ENCODE results near the gene PACRG. TPM values are rescaled to one million over a fixed set of nuclear protein-coding genes. Genes with fewer than 3 reads are reported as not detected.

Gene PACRG
- total and polyA plus RNA-seq, 10 of the 15 experiments (the other 5 are each of a cell fraction or from before 2014, with no cell fraction given), result not detected

DNA sequence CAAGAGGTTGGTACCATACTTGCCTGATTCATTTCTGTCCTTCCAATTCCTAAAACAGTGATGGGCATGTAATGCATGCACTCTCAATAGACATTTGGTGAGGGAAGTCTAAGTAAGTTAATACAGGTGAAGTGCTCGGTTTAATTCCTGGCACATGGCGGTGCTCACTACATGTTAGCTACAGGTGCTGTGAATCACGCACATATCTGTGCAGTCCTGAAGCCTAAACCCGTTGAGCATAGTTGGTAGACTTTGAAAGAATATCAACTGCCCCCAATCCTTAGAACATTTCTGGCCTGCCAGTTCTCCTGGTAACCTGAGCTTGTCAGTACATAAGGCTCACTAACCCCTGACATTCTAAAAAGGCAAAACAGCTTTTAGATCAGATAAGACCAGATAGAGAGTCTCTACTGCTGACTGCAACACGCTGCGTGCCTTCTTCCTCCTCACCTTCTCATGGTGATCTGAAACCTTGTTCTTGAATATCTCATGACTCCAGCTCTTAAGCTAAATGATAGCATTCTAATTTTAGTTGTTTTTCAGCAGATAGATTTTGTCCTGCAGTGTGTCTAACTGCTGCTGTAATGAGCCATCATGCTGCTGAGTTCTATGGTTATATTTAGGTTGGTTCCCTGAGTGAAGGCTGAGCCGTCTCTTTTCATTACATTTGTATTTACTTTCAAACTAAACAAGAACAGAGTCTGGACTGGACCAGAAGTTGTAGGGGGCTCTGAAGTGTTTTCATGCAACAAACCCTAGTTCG, 358.3 kb downstream of the PACRG start (continued):
- TF ChIP-seq REST (IDR thresholded peaks at IDR 0.05; ENCODE audit: low read depth, low read length) (no peak), SPI1 (IDR thresholded peaks at IDR 0.05; ENCODE audit: borderline replicate concordance, insufficient read depth, low read depth, low read length) (no peak), TARDBP (IDR thresholded peaks at IDR 0.05; ENCODE audit: borderline replicate concordance) (no peak), NR2F1 (conservative IDR thresholded peaks at IDR 0.05) (no peak), HDAC2 (IDR thresholded peaks at IDR 0.05) (no peak), FOXM1 (IDR thresholded peaks at IDR 0.05; ENCODE audit: low read depth, low read length) (no peak)

DNA sequence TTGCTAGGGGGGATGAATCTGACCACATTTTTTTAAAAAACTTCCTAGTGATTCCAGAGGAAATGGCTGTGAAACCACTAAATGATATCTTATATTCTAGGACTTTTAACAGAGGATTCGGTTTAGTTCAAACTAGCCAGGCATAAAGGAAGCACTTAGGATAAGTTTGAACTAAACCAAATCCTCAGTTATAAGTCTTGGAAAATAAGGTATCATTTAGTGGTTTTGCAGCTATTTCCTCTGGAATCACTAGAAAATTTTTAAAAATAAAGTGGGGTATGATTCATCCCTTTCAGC, 358.8 kb downstream of the PACRG start:
- no peaks in the 10 kb centered on the region for H3K9me3 ChIP-seq (replicated peaks; ENCODE audit: control insufficient read depth, insufficient read depth, low read length)
- ATAC-seq (no peak), FAIRE-seq (no peak), DNase-seq (ENCODE audit: low read depth, low spot score) (no peak)
- no peaks in the 10 kb centered on the region for H3K4me1 ChIP-seq (ENCODE audit: control insufficient read depth, insufficient read depth, low read length)
- no peak overlapping the region for H3K4me2 ChIP-seq (ENCODE audit: control insufficient read depth, insufficient read depth)
- BruUV-seq (replicated peaks), result no TSS peak
- ChIA-PET CTCF (no interaction called here), SMC1A (ENCODE audit: uncharacterized antibody, unreplicated experiment) (interaction anchor here (1.3 kb wide), 1 partner anchor 9 kb away, joined by 3 read pairs; no protein-coding TSS in a partner anchor), POLR2A (no interaction called here), RAD21 (ENCODE audit: unreplicated experiment) (no interaction called here)
- no peak for TF ChIP-seq NFYA (IDR thresholded peaks at IDR 0.05; ENCODE audit: borderline replicate concordance, low read depth, low read length)
- in situ Hi-C loops (cut with MboI) (no loop called here), intact Hi-C loops (cut with micrococcal nuclease; ENCODE audit: unreplicated experiment) (no loop called here)
- H3K9ac ChIP-seq (ENCODE audit: control insufficient read depth, insufficient read depth, low read length), result no peak overlapping the region
- H3K36me3 ChIP-seq (ENCODE audit: control insufficient read depth in 2 of 2, insufficient read depth in 2 of 2, low read length in 1 of 2), result no peaks in the 10 kb centered on the region
- H3K4me3 ChIP-seq, result no peak overlapping the region
- H2AFZ ChIP-seq (ENCODE audit: control insufficient read depth, low read depth, low read length), result no peak overlapping the region
- H4K20me1 ChIP-seq (ENCODE audit: control insufficient read depth, insufficient read depth), result no peaks in the 10 kb centered on the region
- no peaks in the 10 kb centered on the region for H3K27me3 ChIP-seq (replicated peaks in 1 of 2; ENCODE audit: control insufficient read depth in 2 of 2, insufficient read depth in 2 of 2, low read length in 1 of 2)
- 6% methylated on average over 1 of the region's 1 CpG for WGBS (ENCODE audit: insufficient coverage, insufficient replicate concordance, low lambda C conversion rate, missing lambda C conversion rate)
- no peak overlapping the region for H3K27ac ChIP-seq (ENCODE audit: control insufficient read depth, insufficient read depth)
- no peaks in the 10 kb centered on the region for H3K79me2 ChIP-seq (ENCODE audit: control insufficient read depth, insufficient read depth, low read length)
